A673 (cell line): Measurements from ENCODE around the gene XPO6.

Experiments used
- EZH2 ChIP-seq: fragments of 200-600 bp; sonication (generic); IDR thresholded peaks from 2 replicates; pipeline ENCODE4 v1.6.1; 2017; ENCODE audit warnings: borderline replicate concordance, low read depth, mild to moderate bottlenecking, mixed read lengths, antibody characterized with exemption, low read length; ENCODE audit not compliant: poor library complexity, severe bottlenecking
- TF ChIP-seq, protein P1 (sequence below): fragments of 300-800, 200-600 bp; sonication (generic); conservative IDR thresholded peaks from 2 replicates; pipeline ENCODE4 v1.5.1; 2017; ENCODE audit warnings: low read depth, mild to moderate bottlenecking, antibody characterized with exemption, low read length, moderate library complexity, mixed read lengths

DNA sequence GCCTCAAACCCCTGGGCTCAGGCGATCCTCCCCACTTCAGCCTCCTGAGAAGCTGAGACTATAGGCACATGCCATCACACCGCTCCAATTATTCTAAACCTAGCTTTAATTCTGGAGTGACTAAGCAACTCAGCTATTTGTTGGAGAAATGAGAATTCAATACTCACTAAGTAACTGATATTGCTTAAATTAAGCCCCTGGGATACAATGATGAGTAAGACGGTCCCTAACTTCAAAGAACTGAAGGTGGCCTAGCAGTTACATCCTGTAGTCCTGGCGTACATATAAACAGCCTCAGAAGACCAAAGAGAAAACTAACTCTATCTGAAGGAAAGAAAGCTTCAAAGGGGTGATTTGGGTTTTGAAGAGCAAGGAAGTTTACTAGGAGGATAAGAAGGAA, 25.0 kb downstream of the XPO6 start:
- TF ChIP-seq, protein P1, sequence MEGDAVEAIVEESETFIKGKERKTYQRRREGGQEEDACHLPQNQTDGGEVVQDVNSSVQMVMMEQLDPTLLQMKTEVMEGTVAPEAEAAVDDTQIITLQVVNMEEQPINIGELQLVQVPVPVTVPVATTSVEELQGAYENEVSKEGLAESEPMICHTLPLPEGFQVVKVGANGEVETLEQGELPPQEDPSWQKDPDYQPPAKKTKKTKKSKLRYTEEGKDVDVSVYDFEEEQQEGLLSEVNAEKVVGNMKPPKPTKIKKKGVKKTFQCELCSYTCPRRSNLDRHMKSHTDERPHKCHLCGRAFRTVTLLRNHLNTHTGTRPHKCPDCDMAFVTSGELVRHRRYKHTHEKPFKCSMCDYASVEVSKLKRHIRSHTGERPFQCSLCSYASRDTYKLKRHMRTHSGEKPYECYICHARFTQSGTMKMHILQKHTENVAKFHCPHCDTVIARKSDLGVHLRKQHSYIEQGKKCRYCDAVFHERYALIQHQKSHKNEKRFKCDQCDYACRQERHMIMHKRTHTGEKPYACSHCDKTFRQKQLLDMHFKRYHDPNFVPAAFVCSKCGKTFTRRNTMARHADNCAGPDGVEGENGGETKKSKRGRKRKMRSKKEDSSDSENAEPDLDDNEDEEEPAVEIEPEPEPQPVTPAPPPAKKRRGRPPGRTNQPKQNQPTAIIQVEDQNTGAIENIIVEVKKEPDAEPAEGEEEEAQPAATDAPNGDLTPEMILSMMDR, result no peak
- TF ChIP-seq EZH2, result no peak
